ENCODE results near the gene ZBTB40.

The ZBTB40 gene

DNA sequence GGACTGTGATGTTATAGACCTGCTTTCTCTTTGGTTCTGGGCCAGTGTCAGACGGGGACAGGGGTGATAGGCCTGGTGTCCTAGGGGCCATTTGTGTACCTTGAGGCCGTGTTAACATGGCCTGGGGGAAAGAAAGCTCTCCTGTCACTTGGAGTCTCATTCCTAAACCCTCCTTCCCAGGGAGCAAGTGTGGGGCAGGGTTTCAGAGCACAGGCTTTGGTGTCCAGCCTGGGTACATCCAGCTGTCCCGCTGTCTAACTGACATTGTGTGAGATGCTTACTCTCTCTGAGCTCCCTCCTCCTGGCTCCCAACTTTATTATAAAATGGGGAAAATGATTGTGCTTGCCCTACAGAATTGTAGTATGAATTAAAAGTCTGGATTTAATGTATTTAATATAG, 79.1 kb downstream of the ZBTB40 start:
- DNase-seq (ENCODE audit: low read depth): no peak

DNA sequence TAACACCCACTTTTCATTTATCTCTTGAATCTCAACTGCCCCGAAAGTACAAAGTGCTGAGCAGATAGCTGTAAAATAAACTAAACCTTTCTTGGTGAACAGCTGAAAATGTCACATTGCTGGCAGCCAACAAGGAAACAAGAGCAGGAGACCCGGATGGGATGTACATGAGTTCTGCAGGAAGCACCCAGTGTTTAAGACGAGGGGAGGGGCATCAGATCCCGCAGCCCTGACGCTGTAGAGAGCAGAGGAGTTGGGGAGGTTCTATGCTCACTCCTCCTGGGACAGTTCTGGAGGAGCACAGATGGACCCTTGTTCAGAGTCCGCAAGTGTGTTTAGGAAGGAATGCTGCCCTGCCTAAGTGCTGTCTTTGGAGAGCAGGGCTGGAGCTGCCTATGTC, 79.6 kb downstream of the ZBTB40 start:
- no peak for DNase-seq (ENCODE audit: low read depth)

DNA sequence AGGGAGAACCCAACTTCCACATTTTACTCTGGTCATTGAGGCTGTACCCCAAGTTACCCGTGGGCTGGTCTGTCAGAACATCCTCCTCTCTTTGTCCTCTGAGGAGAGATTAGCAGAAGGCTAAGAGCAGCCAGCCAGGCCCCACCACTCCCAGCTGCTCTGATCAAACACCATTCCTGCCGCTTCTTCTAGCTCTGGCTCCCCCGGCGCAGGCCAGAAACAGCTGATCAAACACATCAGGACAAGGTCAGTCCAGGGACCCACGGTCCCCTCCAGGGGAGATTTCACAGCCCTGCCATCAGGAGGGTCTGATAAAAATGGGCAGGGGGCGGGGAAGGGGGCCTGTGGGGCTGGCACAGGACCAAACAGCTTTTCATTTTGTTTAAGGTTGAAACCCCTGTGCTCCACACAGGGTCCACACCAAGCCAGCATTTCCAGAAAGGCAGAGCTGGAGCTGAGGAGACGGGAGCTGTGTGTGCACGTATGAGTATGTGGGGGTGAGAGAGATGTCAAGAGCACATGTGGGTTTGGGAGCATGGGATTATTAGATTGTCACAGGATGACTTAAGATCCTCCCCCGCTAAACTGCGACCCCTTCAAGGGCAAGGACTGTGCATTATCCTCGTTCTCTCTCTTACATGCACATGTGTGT, 81.7 kb downstream of the ZBTB40 start:
- no peak for DNase-seq (ENCODE audit: low read depth)

DNA sequence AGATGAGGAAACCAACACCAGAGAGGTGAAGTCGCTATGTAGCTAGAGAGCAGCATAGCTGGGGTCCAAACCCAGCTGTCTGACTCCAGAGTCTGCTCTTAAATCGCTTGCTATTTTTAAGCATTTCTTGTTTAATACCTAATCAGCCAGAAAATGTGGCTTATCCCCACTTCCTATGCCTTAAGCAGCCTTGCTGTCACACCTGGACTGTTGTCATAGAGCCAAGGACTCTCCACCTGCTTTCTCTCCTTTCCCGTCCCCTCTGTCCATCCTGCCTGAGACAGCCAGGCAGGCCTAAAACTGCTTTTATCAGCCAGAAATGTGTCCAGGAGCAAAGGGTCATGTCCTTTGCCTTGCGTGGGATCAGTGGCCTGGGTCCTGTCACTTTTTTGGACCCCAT, 83.3 kb downstream of the ZBTB40 start:
- no peak for DNase-seq (ENCODE audit: low read depth)

DNA sequence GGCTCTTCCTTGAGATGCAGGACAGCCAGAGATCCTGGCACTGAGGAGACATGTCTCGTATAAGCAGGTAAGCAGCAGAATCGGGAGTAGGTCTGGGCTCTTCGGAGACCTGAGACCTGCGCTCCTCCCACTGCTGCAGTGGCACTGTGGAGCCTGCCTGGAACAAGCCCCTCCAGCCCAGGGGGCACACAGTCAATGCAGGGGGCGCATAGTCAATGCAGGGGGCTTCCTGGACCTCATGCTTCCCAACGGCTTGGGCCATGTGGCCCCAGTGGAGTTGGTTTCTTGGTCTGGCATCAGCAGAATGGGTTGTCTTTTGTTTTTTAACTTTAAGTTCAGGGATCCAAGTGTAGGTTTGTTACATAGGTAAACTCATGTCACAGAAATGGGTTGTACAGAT, 83.7 kb downstream of the ZBTB40 start:
- DNase-seq (ENCODE audit: low read depth): no peak

DNA sequence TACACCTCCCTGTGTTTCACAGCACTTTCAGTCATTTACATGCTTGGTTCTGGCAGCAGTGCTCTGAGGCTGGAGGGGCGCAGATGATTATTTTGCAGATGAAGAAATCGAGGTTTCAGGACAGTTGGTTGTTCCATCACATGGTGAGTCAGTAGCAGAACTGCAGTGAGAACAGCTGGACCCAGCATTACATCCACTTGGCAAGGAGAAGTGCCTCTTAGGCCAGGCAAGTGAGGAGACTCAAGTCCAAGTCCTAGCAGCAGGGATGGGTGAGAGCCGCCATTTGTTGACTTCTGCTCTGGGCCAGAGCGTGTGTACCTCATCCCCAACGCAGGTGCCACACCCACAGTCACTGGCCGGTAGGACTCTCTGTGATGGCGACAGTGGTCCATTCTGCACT, 84.9 kb downstream of the ZBTB40 start:
- no peak for DNase-seq (ENCODE audit: low read depth)

DNA sequence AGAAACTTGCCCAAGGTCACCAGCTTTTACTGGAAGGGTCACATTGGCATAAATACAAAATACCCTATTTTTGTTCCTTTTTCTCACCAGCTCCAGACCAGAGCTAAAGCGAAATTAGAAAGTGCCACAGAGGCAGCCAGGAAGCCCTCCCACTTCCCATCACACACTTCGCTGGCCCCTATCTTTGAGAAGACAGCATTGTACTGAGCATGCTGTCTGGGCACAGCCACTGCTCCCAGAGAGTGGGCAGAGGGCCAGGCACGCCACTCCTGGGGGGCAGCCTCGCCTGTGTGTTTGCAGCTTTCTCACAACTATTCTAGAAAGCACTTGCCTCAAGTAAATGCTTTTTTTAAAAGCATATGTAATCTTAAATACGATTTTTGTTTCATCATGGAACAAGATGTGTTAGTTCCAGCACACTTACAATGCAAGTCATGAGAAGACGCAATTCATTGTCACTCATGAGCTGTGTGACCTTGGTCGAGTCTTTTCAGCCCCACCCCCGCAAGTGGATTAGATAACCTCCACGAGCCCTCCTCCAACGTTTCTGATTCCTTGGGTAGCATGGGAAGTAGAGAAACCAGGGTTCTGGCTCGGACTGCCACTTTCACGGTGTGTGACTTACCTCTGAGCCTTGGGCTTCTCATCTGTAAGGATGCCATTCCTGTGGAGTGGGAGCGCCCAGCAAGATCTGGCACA, 85.9 kb downstream of the ZBTB40 start:
- DNase-seq (ENCODE audit: low read depth): no peak

DNA sequence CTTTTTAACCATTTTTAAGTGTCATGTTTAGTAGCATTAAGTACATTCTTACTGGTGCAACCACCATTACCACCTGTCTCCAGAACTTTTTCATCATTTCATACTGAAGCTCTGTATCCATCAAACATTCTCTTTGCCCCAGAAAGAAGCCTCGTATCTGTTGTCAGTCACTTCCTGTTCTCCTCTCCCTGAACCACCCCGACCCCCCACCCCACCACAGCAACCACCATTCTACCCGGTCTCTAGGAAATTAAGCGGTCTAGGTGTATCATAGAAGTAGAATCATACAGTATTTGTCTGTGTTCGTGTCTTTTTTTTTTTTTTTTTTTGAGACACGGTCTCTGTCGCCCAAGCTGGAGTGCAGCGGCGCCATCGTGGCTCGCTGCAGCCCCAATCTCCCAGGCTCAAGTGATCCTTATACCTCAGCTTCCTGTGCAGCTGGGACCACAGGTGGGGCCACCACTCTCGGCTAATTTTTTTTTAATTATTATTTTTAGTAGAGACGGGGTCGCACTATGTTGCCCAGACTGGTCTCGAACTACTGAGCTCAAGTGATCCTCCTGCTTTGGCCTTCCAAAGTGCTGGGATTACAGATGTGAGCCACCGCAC, 88.0 kb downstream of the ZBTB40 start:
- DNase-seq (ENCODE audit: low read depth): no peak

DNA sequence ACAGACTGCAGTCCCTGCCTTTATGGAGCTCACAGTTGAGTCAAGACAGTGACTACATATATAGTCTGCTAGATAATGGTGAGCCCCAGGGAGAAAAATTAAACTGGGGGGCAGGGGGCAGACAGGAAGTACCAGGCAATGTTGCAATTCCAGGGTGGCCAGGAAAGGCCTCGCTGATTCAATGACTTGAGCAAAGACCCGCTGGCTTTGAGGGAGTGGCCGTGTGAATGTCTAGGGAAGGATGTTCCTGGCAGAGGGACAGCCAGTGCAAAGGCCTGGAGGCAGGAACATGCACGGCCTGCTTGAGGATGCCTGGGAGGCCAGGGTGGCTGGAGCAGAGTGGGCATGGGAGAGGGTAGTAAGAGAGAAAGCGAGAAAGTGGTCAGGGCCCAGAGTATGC, 88.7 kb downstream of the ZBTB40 start:
- DNase-seq (ENCODE audit: low read depth): no peak

DNA sequence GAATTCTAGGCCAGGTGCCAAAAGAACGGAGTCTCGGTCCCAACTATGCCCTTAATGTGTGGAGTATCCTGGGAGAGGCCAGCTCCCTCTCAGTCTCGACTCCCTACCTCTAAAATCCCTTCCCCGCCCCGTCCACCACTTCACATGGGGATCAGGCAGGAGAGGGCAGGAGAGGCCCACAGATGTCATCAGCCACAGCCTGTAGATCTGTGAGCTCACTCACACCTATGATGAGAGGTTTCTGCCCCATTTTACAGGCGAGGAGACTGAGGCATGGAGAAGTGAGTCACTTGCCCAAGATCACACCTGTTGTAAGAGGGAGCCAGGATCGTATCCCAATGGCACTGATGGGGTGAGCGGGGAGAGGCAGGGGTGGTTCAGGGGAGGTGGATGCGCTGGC, 91.2 kb downstream of the ZBTB40 start:
- no peak for DNase-seq (ENCODE audit: low read depth)

DNA sequence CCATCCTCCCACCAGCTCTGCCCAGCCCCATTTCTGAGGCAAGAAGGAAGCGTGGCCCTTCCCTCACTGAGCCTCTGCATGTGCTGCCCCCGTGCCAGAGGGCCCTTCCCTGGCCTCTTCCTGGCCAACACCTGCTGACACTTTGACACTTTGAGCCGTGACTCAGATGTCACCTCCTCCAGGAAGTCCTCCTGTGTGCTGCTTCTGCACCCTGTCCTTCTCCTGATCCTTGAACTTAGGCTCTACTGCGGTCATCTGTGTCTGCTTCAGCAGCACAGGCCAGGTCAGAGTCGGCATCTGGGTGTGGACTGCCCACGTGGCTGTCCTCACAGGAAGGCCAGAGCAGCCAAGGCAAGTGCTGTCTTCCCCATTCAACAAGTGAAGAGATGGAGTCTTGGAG, 92.0 kb downstream of the ZBTB40 start:
- DNase-seq (ENCODE audit: low read depth): no peak

DNA sequence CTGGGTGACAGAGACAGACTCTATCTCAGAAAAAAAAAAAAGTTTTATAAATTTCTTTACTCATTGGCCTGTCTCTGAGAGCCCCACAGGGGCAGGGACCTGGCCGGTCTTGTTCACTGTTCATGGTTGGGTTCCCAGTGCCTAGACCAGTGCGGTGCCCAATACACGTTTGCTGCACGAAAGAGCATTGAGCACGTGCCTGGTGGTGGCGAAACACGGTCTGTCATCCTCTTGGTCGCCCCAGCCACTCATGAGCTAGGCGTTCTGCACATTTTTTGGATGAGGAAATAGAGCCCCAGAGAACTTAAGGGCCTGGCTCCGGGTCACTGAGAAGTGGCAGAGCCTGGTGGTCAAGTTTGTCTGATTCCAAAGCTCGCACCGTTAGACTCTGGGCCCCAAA, 93.0 kb downstream of the ZBTB40 start:
- DNase-seq (ENCODE audit: low read depth): no peak

DNA sequence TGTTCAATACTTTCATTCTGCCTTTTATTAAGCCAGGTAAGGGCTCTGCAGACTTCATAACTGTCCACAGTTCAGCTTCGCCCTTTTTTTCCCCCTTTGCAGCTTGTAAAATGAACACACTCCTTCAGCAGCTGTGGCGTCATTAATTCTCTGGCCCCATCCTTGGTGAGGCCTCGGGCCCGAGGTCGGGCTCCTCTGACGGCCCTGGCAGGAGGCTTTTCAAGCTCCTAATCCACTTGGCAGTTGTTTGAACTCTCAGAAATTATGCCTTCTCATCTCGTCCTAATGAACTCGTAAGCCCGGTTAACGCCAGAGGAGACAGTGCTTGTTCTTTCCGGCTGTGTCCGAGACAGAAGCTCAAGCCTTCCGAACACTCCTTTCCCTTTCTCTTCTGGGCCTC, 93.5 kb downstream of the ZBTB40 start:
- DNase-seq (ENCODE audit: low read depth): no peak

DNA sequence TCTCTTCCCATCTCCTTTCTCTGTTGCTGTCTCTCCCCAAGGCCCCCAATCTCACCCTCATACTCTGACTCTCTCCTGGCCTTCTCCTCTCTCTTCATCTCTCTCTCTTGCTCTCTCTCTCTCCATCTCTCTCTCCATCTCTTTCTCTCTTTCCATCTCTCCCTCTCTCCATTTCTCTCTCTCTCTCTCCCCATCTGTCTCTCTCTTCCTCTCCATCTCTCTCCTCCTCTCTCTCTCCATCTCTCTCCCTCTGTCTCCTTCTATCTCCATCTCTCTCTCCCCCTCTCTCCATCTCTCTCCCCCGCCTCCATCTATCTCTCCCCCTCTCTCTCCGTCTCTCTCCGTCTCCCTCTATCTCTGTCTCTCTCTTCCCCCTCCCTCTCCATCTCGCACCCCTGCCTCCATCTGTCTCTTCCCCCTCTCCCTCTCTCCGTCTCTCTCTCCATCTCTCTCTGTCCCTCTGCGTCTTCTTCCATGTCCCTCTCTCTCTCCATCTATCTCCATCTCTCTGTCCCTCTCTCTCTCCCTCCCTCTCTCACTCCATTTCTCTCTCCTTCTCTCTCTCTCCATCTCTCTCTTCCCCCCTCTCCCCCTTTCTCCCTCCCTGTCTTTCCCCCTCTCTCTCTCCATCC, 95.7 kb downstream of the ZBTB40 start:
- DNase-seq (ENCODE audit: low read depth): no peak

DNA sequence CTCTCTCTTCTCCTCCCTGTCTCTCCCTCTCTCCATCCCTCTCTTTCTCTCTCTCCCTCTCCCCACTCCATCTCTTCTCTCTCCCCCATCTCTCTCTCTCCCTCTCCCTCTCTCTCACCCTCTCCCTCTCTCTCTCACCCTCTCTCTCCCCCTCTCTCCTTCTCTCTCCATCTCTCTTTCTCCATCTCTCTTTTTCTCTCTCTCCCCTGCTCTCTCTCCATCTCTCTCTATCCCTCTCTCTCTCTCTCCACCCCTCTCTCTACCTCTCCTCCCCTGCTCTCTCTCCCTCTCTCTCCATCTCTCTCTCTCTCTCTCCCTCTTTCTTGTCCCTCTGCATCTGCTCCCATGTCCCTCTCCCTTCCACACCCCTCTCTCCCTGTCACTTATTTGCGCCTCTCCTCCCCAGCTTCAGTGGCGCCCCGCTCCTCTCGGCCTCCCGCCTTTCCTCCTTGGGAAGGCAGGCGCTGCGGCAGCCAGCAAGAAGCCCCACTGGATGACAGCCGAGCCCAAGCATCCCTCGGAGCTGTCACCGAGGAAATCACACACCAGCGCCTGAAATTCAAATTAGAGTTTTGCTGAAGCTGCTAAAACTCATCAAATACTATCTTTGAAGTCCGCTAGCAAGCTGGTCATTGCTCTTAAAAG, 96.3 kb downstream of the ZBTB40 start:
- DNase-seq (ENCODE audit: low read depth): no peak

DNA sequence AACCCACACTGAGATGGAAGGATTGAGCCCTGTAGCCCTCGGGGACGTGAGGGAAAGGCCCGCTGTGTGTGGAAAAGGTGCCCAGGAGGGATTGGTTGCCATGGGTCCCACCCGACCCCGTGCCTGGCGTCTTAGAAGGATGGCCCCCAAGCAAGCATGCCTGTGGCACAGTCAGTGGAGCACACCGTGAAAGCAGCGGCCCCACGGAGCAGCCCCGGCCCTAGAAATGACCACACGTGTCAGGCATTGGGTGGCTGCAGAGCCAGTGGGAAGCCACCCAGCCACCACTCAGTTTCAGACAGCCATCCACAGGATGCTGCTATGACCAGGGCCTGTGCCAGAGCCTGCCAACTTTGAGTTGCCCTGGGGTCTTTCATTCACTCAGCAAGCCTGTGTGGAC, 98.4 kb downstream of the ZBTB40 start:
- DNase-seq (ENCODE audit: low read depth): no peak

DNA sequence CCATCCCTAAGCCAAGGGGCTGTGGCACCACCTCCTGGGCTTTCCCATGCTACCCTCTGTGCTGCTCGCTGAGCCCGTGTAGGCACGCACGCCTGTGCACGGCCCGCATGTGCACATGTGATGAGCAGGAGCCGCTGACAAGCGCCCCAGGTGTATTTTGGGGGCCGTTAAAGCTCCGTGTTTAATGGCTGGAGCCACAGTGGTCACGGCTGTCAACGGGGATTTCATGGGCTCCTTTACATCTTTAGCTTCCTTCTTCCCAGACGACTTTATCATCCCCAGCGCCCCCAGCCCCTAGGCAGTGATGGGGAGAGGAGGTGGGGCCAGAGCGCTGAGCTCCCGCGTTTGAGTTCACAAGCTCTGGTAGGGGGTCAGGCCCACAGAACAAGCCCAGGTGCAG, 99.9 kb downstream of the ZBTB40 start:
- no peak for DNase-seq (ENCODE audit: low read depth)

DNA sequence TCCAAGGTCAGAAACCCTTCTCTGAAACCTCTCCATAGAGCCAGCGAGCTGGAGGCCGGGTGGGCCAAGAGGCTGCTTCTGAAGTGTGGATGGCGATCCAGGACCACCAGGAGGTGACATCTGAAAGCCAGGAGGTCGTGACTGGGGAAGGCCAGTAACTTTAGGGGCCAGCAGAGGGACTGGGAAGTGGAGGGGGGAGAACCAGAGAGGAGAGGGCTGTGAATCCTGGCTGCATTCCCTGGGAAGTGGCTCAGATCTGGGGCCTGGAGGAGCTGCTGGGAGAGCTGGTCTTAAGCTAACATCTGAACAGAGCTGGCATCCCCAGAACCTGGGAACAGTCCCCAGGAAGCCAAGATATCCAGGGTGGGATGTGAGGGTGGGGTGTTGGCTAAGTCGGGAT, 100.4 kb downstream of the ZBTB40 start:
- DNase-seq (ENCODE audit: low read depth): no peak

DNA sequence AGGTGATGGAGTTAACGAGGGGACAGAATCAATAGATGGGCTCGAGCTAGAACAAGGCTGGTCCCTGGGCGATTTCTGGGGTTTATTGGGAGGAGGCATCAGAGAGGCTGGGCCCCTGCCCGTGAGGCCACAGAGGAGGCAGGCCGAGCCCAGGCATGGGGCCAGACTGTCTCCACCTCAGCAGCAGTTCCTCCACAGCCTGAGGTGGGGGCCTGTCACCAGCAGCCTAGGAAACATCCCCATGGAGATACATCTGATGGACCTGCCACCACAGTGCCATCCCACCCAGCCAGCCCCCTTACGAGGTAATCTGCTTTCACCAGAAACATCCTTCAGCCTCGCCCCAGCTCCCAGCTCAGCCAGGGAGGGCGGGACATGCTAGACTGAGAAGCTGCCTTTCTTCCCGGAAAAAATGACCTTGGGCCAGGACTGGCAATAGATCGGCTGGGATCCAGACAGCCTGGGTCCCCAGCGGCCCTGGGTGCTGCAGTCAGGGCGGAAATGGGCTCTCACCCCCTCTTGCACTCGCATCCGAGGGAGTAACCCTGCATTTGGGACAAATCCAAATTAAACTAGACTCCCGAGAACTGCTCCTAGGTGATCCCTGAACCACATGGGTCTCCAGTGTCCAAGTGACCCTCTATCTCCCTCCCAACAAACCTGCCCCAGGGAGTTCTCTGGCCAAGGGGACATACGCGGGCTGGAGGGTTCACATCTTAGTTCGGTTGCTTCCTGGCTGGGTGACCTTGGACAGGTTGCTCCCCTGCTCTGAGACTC, 101.6 kb downstream of the ZBTB40 start:
- no peak for DNase-seq (ENCODE audit: low read depth)

DNA sequence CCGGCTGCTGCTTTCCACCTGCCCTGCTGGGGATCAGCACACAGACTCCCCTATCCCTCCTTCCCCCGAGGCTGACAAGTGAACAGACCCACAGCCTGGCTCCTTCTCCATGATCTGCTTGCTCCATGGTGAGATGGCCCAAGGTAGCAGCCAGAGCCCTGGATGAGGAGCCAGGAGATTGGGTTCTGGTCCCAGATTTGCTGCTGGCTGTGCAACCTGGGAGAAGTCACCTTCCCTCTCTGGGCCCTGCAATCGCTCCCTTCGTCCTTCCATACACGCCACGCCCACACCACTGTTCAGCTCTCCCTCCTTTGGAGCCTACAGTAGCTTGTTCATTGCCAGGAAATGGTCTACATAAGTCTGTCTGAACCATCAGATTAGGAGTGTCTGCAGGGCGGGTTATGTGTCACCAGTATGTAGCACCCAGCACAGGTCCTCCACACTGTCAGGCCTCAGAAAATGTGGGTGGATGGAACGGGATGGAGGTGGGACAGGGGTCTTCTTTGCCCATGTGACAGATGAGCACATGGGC, 102.4 kb downstream of the ZBTB40 start:
- DNase-seq (ENCODE audit: low read depth): no peak

DNA sequence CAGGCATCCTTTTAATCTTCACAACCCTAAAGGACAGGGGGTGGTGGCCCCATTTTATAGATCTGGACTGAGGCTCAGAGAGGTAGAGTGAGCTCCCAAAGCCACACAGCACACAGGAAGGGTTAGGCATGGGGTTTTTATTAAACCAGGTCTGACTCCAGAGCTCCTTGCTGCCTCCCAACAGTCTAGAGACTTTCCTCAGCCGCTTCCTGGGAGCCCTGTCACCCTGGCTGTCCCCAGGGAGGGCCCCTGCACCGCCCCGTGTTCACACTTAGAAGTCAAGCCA, 103.7 kb downstream of the ZBTB40 start:
- no peak for DNase-seq (ENCODE audit: low read depth)
